Liver (tissue), 9 donors: ENCODE measurements around the gene SYNPR. TPM values are rescaled to one million over a fixed set of nuclear protein-coding genes. Genes with fewer than 3 reads are reported as not detected.

Experiments used
- DNase-seq: peaks from one replicate; pipeline ENCODE4 v3.0.0-alpha.2; 2017; ENCODE audit warnings: low spot score
- H3K27ac ChIP-seq, 2 donors: one replicate each; pipeline ENCODE4 v1.7.0; 2013; ENCODE audit warnings: inconsistent platforms in 2 of 2, low read length in 2 of 2, control low read depth in 1 of 2, low read depth in 1 of 2, mild to moderate bottlenecking in 1 of 2
- H3K27me3 ChIP-seq, 4 donors: one replicate each; pipeline versions ENCODE4 v1.6.1 to v1.7.0; 2013; ENCODE audit warnings: low read length in 3 of 4, inconsistent platforms in 1 of 4, mild to moderate bottlenecking in 1 of 4, moderate library complexity in 1 of 4; ENCODE audit not compliant: control insufficient read depth in 4 of 4, insufficient read depth in 4 of 4
- H3K36me3 ChIP-seq, 4 donors: one replicate each; pipeline versions ENCODE4 v1.6.1 to v1.7.0; 2013; ENCODE audit warnings: low read length in 3 of 4, mild to moderate bottlenecking in 3 of 4, low read depth in 1 of 4, moderate library complexity in 1 of 4; ENCODE audit not compliant: control insufficient read depth in 4 of 4, insufficient read depth in 3 of 4
- H3K4me1 ChIP-seq, 4 donors: one replicate each; pipeline versions ENCODE4 v1.6.1 to v1.7.0; 2013; ENCODE audit warnings: low read length in 3 of 4, mild to moderate bottlenecking in 3 of 4, moderate library complexity in 1 of 4; ENCODE audit not compliant: control insufficient read depth in 4 of 4, insufficient read depth in 4 of 4
- H3K4me3 ChIP-seq, 3 donors: one replicate each; pipeline versions ENCODE4 v1.6.1 to v1.7.0; 2013; ENCODE audit warnings: low read length in 3 of 3, control low read depth in 1 of 3, low read depth in 1 of 3, mild to moderate bottlenecking in 1 of 3
- H3K9ac ChIP-seq, 2 donors: one replicate each; pipeline ENCODE4 v1.7.0; 2013; ENCODE audit warnings: low read length in 2 of 2, mild to moderate bottlenecking in 2 of 2, moderate library complexity in 2 of 2, control low read depth in 1 of 2, low read depth in 1 of 2
- H3K9me3 ChIP-seq, 4 donors: one replicate each; pipeline versions ENCODE4 v1.6.1 to v1.7.0; 2013; ENCODE audit warnings: low read length in 3 of 4; ENCODE audit not compliant: control insufficient read depth in 4 of 4
- CTCF ChIP-seq: fragments of 150-350 bp; IDR thresholded peaks from 2 replicates; pipeline ENCODE4 v1.5.1; 2017; ENCODE audit warnings: improper control_type of control experiment, low read depth, low read length; ENCODE audit not compliant: missing input control
- EGR1 ChIP-seq, 2 donors: IDR thresholded peaks; 2 replicates each; pipeline ENCODE4 v1.6.1; 2016 to 2018; ENCODE audit warnings: antibody characterized with exemption in 2 of 2, low read depth in 2 of 2
- FOXA1 ChIP-seq: IDR thresholded peaks from 2 replicates; pipeline ENCODE4 v1.6.1; 2016; ENCODE audit warnings: antibody characterized with exemption
- FOXA2 ChIP-seq: IDR thresholded peaks from 2 replicates; pipeline ENCODE4 v1.6.1; 2016; ENCODE audit warnings: antibody characterized with exemption
- GABPA ChIP-seq, 2 donors: IDR thresholded peaks in 1 of 2; conservative IDR thresholded peaks in 1 of 2; 2 replicates each; pipeline ENCODE4 v1.6.1; 2016; ENCODE audit warnings: antibody characterized with exemption in 2 of 2, mild to moderate bottlenecking in 1 of 2, moderate library complexity in 1 of 2
- HNF4A ChIP-seq, 2 donors: conservative IDR thresholded peaks; 2 replicates each; pipeline ENCODE4 v1.6.1; 2016; ENCODE audit warnings: antibody characterized with exemption in 2 of 2, mild to moderate bottlenecking in 2 of 2
- HNF4G ChIP-seq: IDR thresholded peaks from 2 replicates; pipeline ENCODE4 v1.6.1; 2016; ENCODE audit warnings: antibody characterized with exemption
- JUND ChIP-seq, 2 donors: IDR thresholded peaks; 2 replicates each; pipeline ENCODE4 v1.6.1; 2016; ENCODE audit warnings: antibody characterized with exemption in 2 of 2
- MAX ChIP-seq: IDR thresholded peaks from 2 replicates; pipeline ENCODE4 v1.6.1; 2016; ENCODE audit warnings: antibody characterized with exemption
- NR2F2 ChIP-seq: IDR thresholded peaks from 2 replicates; pipeline ENCODE4 v1.6.1; 2016; ENCODE audit warnings: antibody characterized with exemption
- RAD21 ChIP-seq, 2 donors: IDR thresholded peaks; 2 replicates each; pipeline ENCODE4 v1.6.1; 2016; ENCODE audit warnings: antibody characterized with exemption in 2 of 2, mild to moderate bottlenecking in 2 of 2
- REST ChIP-seq: IDR thresholded peaks from 2 replicates; pipeline ENCODE4 v1.6.1; 2016; ENCODE audit warnings: antibody characterized with exemption, mild to moderate bottlenecking
- RXRA ChIP-seq, 2 donors: IDR thresholded peaks; 2 replicates each; pipeline ENCODE4 v1.6.1; 2017 to 2018; ENCODE audit warnings: antibody characterized with exemption in 2 of 2, mild to moderate bottlenecking in 1 of 2
- SP1 ChIP-seq: IDR thresholded peaks from 2 replicates; pipeline ENCODE4 v1.6.1; 2018; ENCODE audit warnings: antibody characterized with exemption, mild to moderate bottlenecking
- TAF1 ChIP-seq: conservative IDR thresholded peaks from 2 replicates; pipeline ENCODE4 v1.6.1; 2016; ENCODE audit warnings: antibody characterized with exemption, mild to moderate bottlenecking
- YY1 ChIP-seq: IDR thresholded peaks from 2 replicates; pipeline ENCODE4 v1.6.1; 2016; ENCODE audit warnings: antibody characterized with exemption, mild to moderate bottlenecking
- ZBTB33 ChIP-seq: IDR thresholded peaks from 2 replicates; pipeline ENCODE4 v1.6.1; 2016; ENCODE audit warnings: antibody characterized with exemption
- whole genome bisulfite sequencing: extraction: QIAGEN DNeasy Blood & Tissue Kit; methylation state at CpG from one replicate; pipeline ENCODE4 v1.1.7; 2013; 5-methylcytosine and 5-hydroxymethylcytosine counted together
- polyA plus RNA-seq, 2 donors: library from polyadenylated mRNA; stranded (reverse) in 1 of 2; unstranded in 1 of 2; fragments of 200-250 nt in 1 of 2; fragments of >200 nt in 1 of 2; fragmentation: Nextera tagmentation in 1 of 2; extraction: Ambion mirVana in 1 of 2; gene quantifications; one replicate each; pipeline versions ENCODE4 v1.2.1 to v1.2.3, GENCODE V29; 2013 to 2015
- total RNA-seq, 2 donors: library from RNA; depleted of rRNA; stranded (reverse); fragments of >200 nt; gene quantifications; one replicate each; pipeline ENCODE4 v1.2.3, GENCODE V29; 2014
- donor health status: healthy.
- donor health status: healthy.
- donor health status: healthy.
- donor health status: healthy.
- donor health status: healthy.

The SYNPR gene
- total and polyA plus RNA-seq, 4 donors = not detected

GRCh38 chr3:63492464-63492863 is 214.4 kb downstream of the SYNPR start:
- no peak overlapping the region for H3K27ac ChIP-seq
- WGBS = 41% methylated on average over 2 of the region's 2 CpGs
- no peaks in the 10 kb centered on the region for H3K36me3 ChIP-seq
- H3K9ac ChIP-seq = no peak overlapping the region
- H3K9me3 ChIP-seq = no peaks in the 10 kb centered on the region
- no peaks in the 10 kb centered on the region for H3K4me1 ChIP-seq
- peaks cover 0 to 6% (median 0%) of the 10 kb centered on the region in 4 donors for H3K27me3 ChIP-seq
- no peak overlapping the region for H3K4me3 ChIP-seq
- no peak for DNase-seq
- TF ChIP-seq FOXA2 (no peak), SP1 (no peak), JUND (IDR thresholded peaks at IDR 0.05) (no peak), TAF1 (no peak), REST (no peak), GABPA (IDR thresholded peaks at IDR 0.05 in 1 of 2, conservative IDR thresholded peaks at IDR 0.05 in 1 of 2) (no peak), MAX (no peak), HNF4G (no peak), RAD21 (IDR thresholded peaks at IDR 0.05) (no peak), FOXA1 (no peak), ZBTB33 (no peak), CTCF (no peak), NR2F2 (no peak), EGR1 (IDR thresholded peaks at IDR 0.05; ENCODE audit: low read depth in 2 of 2) (no peak), RXRA (IDR thresholded peaks at IDR 0.05) (no peak), YY1 (no peak)

- H3K4me1 ChIP-seq = no peaks in the 10 kb centered on the region
Measured at GRCh38 chr3:63493101-63493500, 215.0 kb downstream of the SYNPR start.

More at GRCh38 chr3:63493101-63493500, 215.0 kb downstream of the SYNPR start:
- DNase-seq = no peak
- H3K9ac ChIP-seq = no peak overlapping the region
- H3K27ac ChIP-seq = no peak overlapping the region
- no peaks in the 10 kb centered on the region for H3K36me3 ChIP-seq
- no peak overlapping the region for H3K4me3 ChIP-seq
- no peak for TF ChIP-seq SP1
- no peak for TF ChIP-seq HNF4G
- TF ChIP-seq GABPA (IDR thresholded peaks at IDR 0.05 in 1 of 2, conservative IDR thresholded peaks at IDR 0.05 in 1 of 2) = no peak
- TF ChIP-seq FOXA1 = no peak
- no peak for TF ChIP-seq JUND (IDR thresholded peaks at IDR 0.05)
- no peak for TF ChIP-seq CTCF
- no peak for TF ChIP-seq HNF4A (conservative IDR thresholded peaks at IDR 0.05)
- no peak for TF ChIP-seq ZBTB33
- no peak for TF ChIP-seq NR2F2
- 80% methylated on average over 3 of the region's 3 CpGs for WGBS
- H3K9me3 ChIP-seq = no peaks in the 10 kb centered on the region
- peaks cover 0 to 3% (median 0%) of the 10 kb centered on the region in 4 donors for H3K27me3 ChIP-seq
